ENCODE results near the gene CTPS1.

The CTPS1 gene

DNA sequence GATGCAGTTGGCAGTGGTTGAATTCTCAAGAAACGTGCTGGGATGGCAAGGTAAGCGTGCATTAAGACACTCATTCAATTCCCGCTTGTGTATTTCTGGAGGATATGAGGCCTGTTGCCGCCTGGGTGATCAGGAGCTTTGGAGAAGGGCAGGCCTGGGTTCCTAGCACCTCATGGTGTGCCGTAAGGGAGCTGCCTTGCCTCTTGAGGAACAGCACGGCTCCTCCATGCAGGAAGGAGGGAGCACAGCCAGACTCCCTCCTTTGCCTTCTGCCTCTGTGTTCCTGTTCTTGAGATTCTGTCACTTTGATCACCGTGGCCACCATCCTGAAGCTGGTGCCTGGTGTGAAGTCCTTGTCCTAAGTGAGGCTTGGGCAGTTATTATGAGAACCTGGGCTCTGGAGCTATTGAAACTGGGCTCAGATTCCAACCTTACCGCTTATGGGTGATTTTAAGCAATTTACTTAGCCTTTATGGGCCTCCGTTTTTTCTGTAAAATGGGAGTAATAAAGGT lies 23.7 kb downstream of the CTPS1 start:
- no peaks in the 10 kb centered on the region for H3K27me3 ChIP-seq (ENCODE audit: insufficient read depth, low read length, poor library complexity)
- H3K56ac ChIP-seq (ENCODE audit: low read length), result no peak overlapping the region
- DNase-seq, result no peak
- no peak overlapping the region for H2BK120ac ChIP-seq (ENCODE audit: low read depth, low read length)
- no peak overlapping the region for H3K9ac ChIP-seq (ENCODE audit: low read length)
- WGBS (ENCODE audit: extremely low coverage, insufficient coverage, low lambda C conversion rate), result no CpG with 5 or more reads among the region's 9 CpGs
- no peak overlapping the region for H2BK15ac ChIP-seq (replicated peaks; ENCODE audit: low read depth)
- H3K18ac ChIP-seq (ENCODE audit: low read length), result no peak overlapping the region
- H3K23ac ChIP-seq (ENCODE audit: low read length), result no peak overlapping the region
- peaks cover 24% of the 10 kb centered on the region for H3K36me3 ChIP-seq (ENCODE audit: control insufficient read depth, insufficient read depth, low read length)
- no peak overlapping the region for H4K8ac ChIP-seq (ENCODE audit: low read depth, low read length)
- H2AK5ac ChIP-seq (ENCODE audit: low read length), result no peak overlapping the region
- H3K27ac ChIP-seq (ENCODE audit: low read depth, low read length), result no peak overlapping the region
- H4K5ac ChIP-seq (ENCODE audit: low read length), result no peak overlapping the region
- peaks cover 1% of the 10 kb centered on the region for H3K79me2 ChIP-seq (ENCODE audit: control insufficient read depth, insufficient read depth, low read length)
- H3K79me1 ChIP-seq (ENCODE audit: low read length), result peaks cover 5% of the 10 kb centered on the region
- no peak overlapping the region for H3K4me2 ChIP-seq (ENCODE audit: low read length)
- H2BK5ac ChIP-seq (ENCODE audit: low read length), result no peak overlapping the region
- no peak overlapping the region for H3K4ac ChIP-seq (ENCODE audit: low read depth, low read length)
- no peak overlapping the region for H3K4me3 ChIP-seq (ENCODE audit: low read length)
- H3K4me1 ChIP-seq (ENCODE audit: control insufficient read depth, low read depth, low read length), result no peaks in the 10 kb centered on the region

GRCh38 chr1:41003640-41004220 lies 24.2 kb downstream of the CTPS1 start:
- H2AK5ac ChIP-seq (ENCODE audit: low read length), result no peak overlapping the region
- H3K4me1 ChIP-seq (ENCODE audit: control insufficient read depth, low read depth, low read length), result no peaks in the 10 kb centered on the region
- H3K23ac ChIP-seq (ENCODE audit: low read length), result no peak overlapping the region
- H3K27ac ChIP-seq (ENCODE audit: low read depth, low read length), result no peak overlapping the region
- peaks cover 2% of the 10 kb centered on the region for H3K79me1 ChIP-seq (ENCODE audit: low read length)
- H2BK5ac ChIP-seq (ENCODE audit: low read length), result no peak overlapping the region
- no peak overlapping the region for H4K8ac ChIP-seq (ENCODE audit: low read depth, low read length)
- H3K36me3 ChIP-seq (ENCODE audit: control insufficient read depth, insufficient read depth, low read length), result peaks cover 25% of the 10 kb centered on the region
- no peak overlapping the region for H2BK120ac ChIP-seq (ENCODE audit: low read depth, low read length)
- H4K5ac ChIP-seq (ENCODE audit: low read length), result no peak overlapping the region
- no peak overlapping the region for H2BK15ac ChIP-seq (replicated peaks; ENCODE audit: low read depth)
- no peak overlapping the region for H3K56ac ChIP-seq (ENCODE audit: low read length)
- no peak overlapping the region for H3K18ac ChIP-seq (ENCODE audit: low read length)
- no peaks in the 10 kb centered on the region for H3K27me3 ChIP-seq (ENCODE audit: insufficient read depth, low read length, poor library complexity)
- WGBS (ENCODE audit: extremely low coverage, insufficient coverage, low lambda C conversion rate), result no CpG with 5 or more reads among the region's 11 CpGs
- DNase-seq, result peak; percentile 87
- H3K4ac ChIP-seq (ENCODE audit: low read depth, low read length), result no peak overlapping the region
- H3K79me2 ChIP-seq (ENCODE audit: control insufficient read depth, insufficient read depth, low read length), result peaks cover under 1% of the 10 kb centered on the region
- no peak overlapping the region for H3K4me2 ChIP-seq (ENCODE audit: low read length)
- H3K9ac ChIP-seq (ENCODE audit: low read length), result no peak overlapping the region
- H3K4me3 ChIP-seq (ENCODE audit: low read length), result no peak overlapping the region

DNA sequence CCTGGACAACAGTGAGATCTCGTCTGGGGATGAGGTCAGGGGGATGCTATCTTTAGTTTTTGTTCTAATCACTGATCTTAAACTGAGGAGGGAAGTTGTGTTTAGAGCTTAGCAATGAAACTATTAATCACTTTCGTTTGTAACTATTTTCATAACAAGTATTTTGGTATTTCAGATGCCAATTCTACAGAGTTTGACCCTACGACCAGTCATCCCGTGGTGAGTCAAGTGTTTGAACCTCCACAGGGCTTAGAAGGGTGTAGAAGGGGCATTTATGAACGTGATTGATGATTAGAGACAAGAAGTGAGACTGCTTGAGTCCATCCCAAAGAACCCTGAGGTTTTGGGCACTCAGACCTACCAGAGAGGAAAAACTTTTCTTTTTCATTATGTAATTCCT lies 26.4 kb downstream of the CTPS1 start:
- Histone ChIP-seq H3K9ac (ENCODE audit: low read length) (no peak overlapping the region), H2BK5ac (ENCODE audit: low read length) (no peak overlapping the region), H2BK15ac (replicated peaks; ENCODE audit: low read depth) (no peak overlapping the region), H3K18ac (ENCODE audit: low read length) (no peak overlapping the region), H3K79me1 (ENCODE audit: low read length) (peaks cover 2% of the 10 kb centered on the region), H2AK5ac (ENCODE audit: low read length) (no peak overlapping the region), H3K4me3 (ENCODE audit: low read length) (no peak overlapping the region), H3K56ac (ENCODE audit: low read length) (no peak overlapping the region), H3K27ac (ENCODE audit: low read depth, low read length) (no peak overlapping the region), H3K79me2 (ENCODE audit: control insufficient read depth, insufficient read depth, low read length) (no peaks in the 10 kb centered on the region), H2BK120ac (ENCODE audit: low read depth, low read length) (no peak overlapping the region), H3K4me1 (ENCODE audit: control insufficient read depth, low read depth, low read length) (no peaks in the 10 kb centered on the region), H3K27me3 (ENCODE audit: insufficient read depth, low read length, poor library complexity) (no peaks in the 10 kb centered on the region), H4K5ac (ENCODE audit: low read length) (no peak overlapping the region), H3K4me2 (ENCODE audit: low read length) (no peak overlapping the region), H3K23ac (ENCODE audit: low read length) (no peak overlapping the region), H4K8ac (ENCODE audit: low read depth, low read length) (no peak overlapping the region), H3K4ac (ENCODE audit: low read depth, low read length) (no peak overlapping the region), H3K36me3 (ENCODE audit: control insufficient read depth, insufficient read depth, low read length) (peaks cover 31% of the 10 kb centered on the region)
- DNase-seq, result no peak
- WGBS (ENCODE audit: extremely low coverage, insufficient coverage, low lambda C conversion rate), result no CpG with 5 or more reads among the region's 5 CpGs

- H3K36me3 ChIP-seq (ENCODE audit: control insufficient read depth, insufficient read depth, low read length), result peaks cover 36% of the 10 kb centered on the region
- no peak overlapping the region for H3K23ac ChIP-seq (ENCODE audit: low read length)
- no peaks in the 10 kb centered on the region for H3K79me2 ChIP-seq (ENCODE audit: control insufficient read depth, insufficient read depth, low read length)
- no peak overlapping the region for H2AK5ac ChIP-seq (ENCODE audit: low read length)
- H4K5ac ChIP-seq (ENCODE audit: low read length), result no peak overlapping the region
- H3K18ac ChIP-seq (ENCODE audit: low read length), result no peak overlapping the region
- H4K8ac ChIP-seq (ENCODE audit: low read depth, low read length), result no peak overlapping the region
- no peak overlapping the region for H2BK5ac ChIP-seq (ENCODE audit: low read length)
- no peak overlapping the region for H3K4me2 ChIP-seq (ENCODE audit: low read length)
- no peak overlapping the region for H3K27ac ChIP-seq (ENCODE audit: low read depth, low read length)
- H3K9ac ChIP-seq (ENCODE audit: low read length), result no peak overlapping the region
- no peaks in the 10 kb centered on the region for H3K4me1 ChIP-seq (ENCODE audit: control insufficient read depth, low read depth, low read length)
- WGBS (ENCODE audit: extremely low coverage, insufficient coverage, low lambda C conversion rate), result no CpG with 5 or more reads among the region's 19 CpGs
- H3K79me1 ChIP-seq (ENCODE audit: low read length), result peaks cover 2% of the 10 kb centered on the region
- no peaks in the 10 kb centered on the region for H3K27me3 ChIP-seq (ENCODE audit: insufficient read depth, low read length, poor library complexity)
- no peak overlapping the region for H2BK15ac ChIP-seq (replicated peaks; ENCODE audit: low read depth)
- H3K56ac ChIP-seq (ENCODE audit: low read length), result no peak overlapping the region
- no peak overlapping the region for H3K4ac ChIP-seq (ENCODE audit: low read depth, low read length)
- H3K4me3 ChIP-seq (ENCODE audit: low read length), result no peak overlapping the region
- H2BK120ac ChIP-seq (ENCODE audit: low read depth, low read length), result no peak overlapping the region
- no peak for DNase-seq
Observed at GRCh38 chr1:41006942-41007865, 27.7 kb downstream of the CTPS1 start.

DNA sequence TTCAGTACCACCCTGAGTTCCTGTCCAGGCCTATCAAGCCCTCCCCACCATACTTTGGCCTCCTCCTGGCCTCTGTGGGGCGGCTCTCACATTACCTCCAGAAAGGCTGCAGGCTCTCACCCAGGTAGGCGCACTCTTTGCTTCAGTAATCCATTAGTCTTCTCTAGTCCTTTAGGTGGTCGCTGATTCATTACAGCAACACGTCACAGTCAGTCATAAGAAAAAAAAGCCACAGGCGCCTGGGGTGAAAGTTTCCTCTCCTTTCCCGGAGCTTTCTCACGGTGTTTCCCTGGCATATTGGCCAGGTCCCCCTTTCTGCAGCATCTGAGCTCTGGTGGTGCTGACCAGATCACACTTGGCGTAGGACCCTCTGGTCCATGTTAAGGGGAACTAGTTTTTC lies 30.0 kb downstream of the CTPS1 start:
- no peak overlapping the region for H3K18ac ChIP-seq (ENCODE audit: low read length)
- no peak overlapping the region for H2AK5ac ChIP-seq (ENCODE audit: low read length)
- H3K4me3 ChIP-seq (ENCODE audit: low read length), result no peak overlapping the region
- H2BK15ac ChIP-seq (replicated peaks; ENCODE audit: low read depth), result no peak overlapping the region
- no peaks in the 10 kb centered on the region for H3K79me2 ChIP-seq (ENCODE audit: control insufficient read depth, insufficient read depth, low read length)
- H3K27me3 ChIP-seq (ENCODE audit: insufficient read depth, low read length, poor library complexity), result no peaks in the 10 kb centered on the region
- no CpG with 5 or more reads among the region's 8 CpGs for WGBS (ENCODE audit: extremely low coverage, insufficient coverage, low lambda C conversion rate)
- H4K8ac ChIP-seq (ENCODE audit: low read depth, low read length), result no peak overlapping the region
- no peak overlapping the region for H3K23ac ChIP-seq (ENCODE audit: low read length)
- no peak overlapping the region for H3K27ac ChIP-seq (ENCODE audit: low read depth, low read length)
- no peak for DNase-seq
- H3K36me3 ChIP-seq (ENCODE audit: control insufficient read depth, insufficient read depth, low read length), result peaks cover 32% of the 10 kb centered on the region
- H2BK120ac ChIP-seq (ENCODE audit: low read depth, low read length), result no peak overlapping the region
- H3K4ac ChIP-seq (ENCODE audit: low read depth, low read length), result no peak overlapping the region
- peaks cover 2% of the 10 kb centered on the region for H3K79me1 ChIP-seq (ENCODE audit: low read length)
- no peak overlapping the region for H2BK5ac ChIP-seq (ENCODE audit: low read length)
- no peak overlapping the region for H3K56ac ChIP-seq (ENCODE audit: low read length)
- H3K4me2 ChIP-seq (ENCODE audit: low read length), result no peak overlapping the region
- H3K4me1 ChIP-seq (ENCODE audit: control insufficient read depth, low read depth, low read length), result no peaks in the 10 kb centered on the region
- no peak overlapping the region for H4K5ac ChIP-seq (ENCODE audit: low read length)
- H3K9ac ChIP-seq (ENCODE audit: low read length), result no peak overlapping the region

Data from mesendoderm (in vitro differentiated cells).